ENCODE data around the gene CD99L2. TPM values are rescaled to one million over a fixed set of nuclear protein-coding genes. Genes with fewer than 3 reads are reported as not detected.

The CD99L2 gene
- total and polyA plus RNA-seq, 2 experiments from 2014 or later = 37.9 to 71.7 TPM

DNA sequence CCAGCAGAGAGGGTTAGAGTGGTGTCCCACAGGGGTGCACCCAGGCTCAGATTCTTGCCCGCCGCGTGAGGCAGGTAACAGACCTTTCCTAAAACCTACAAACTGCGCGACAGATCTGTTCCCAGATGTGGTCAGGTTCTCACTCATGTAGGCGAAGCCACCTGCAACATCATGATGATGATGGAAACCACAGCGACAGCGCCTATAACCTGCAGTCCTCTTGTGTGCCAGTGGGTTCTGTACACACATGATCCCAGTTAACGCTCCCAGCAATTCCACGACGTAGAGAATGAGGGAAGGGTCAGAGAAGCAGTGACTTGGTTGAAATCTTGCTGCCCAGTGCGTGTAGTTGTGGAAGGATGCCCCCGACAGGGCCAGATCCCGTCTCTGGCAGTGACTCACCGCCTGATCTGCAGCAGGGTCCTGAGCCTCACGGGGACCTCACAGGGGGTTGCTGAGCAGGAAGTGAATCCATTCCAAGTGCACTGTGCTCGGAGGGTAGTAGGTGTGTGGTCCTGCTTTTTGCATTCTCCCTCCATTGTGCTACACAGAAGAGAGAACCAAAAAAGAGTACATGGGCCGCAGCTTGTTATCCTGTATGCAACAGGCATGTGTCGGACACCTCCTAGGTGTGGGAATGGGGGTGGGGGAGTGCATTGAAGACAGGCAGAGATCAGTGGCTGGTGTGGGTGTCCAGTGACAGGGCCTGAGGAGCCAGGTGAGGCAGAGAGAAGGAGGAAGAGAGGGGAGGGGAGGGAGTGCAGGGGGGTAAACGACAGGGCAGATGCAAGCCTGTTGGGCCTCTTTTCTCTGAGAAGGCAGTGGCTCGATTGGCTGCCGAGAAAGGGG, 138.7 kb downstream of the CD99L2 start:
- 84 to 94% methylated on average over 10 to 22 of the region's 22 CpGs for WGBS, 2 experiments (ENCODE audit: low coverage in 1 of 2, low lambda C conversion rate in 2 of 2, missing lambda C conversion rate in 2 of 2)
- H4K20me1 ChIP-seq (ENCODE audit: insufficient read depth) = no peaks in the 10 kb centered on the region

DNA sequence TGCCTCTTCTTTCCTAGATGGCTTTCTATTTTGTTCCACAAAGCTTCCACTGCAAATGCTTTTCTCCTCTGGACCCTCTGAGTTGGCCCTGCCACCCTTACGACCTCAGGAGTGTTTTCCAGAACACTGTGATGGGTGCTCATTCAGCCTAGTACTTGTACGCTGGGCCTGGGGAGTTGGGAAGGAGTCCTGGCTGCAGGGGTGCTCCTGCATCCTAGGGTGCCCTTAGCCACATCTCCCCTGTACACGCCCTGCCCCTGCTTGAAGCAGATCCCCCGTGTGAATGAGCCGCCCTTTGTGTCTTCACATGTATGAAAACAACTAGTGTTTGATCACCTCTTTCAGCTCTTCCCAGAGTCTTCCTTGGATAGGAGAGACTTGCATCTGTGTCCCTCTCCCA, 141.1 kb downstream of the CD99L2 start:
- no peaks in the 10 kb centered on the region for H4K20me1 ChIP-seq (ENCODE audit: insufficient read depth)
- no peak overlapping the region for H3K9ac ChIP-seq
- WGBS, 2 experiments (ENCODE audit: low coverage in 1 of 2, low lambda C conversion rate in 2 of 2, missing lambda C conversion rate in 2 of 2) = 78 to 86% methylated on average over 4 to 5 of the region's 5 CpGs
- no peak overlapping the region for H2AFZ ChIP-seq
- no peaks in the 10 kb centered on the region for H3K4me1 ChIP-seq (ENCODE audit: insufficient read depth)
- TF ChIP-seq EZH2phosphoT487 (IDR thresholded peaks at IDR 0.05; ENCODE audit: insufficient read depth, low read depth) (no peak), EZH2 (IDR thresholded peaks at IDR 0.05; ENCODE audit: insufficient read depth, poor library complexity, severe bottlenecking) (no peak)
- in situ Hi-C loops (cut with MboI) = no loop called here
- H3K36me3 ChIP-seq (ENCODE audit: low read depth) = no peaks in the 10 kb centered on the region
- H3K27me3 ChIP-seq (replicated peaks; ENCODE audit: insufficient read depth) = no peaks in the 10 kb centered on the region
- no peaks in the 10 kb centered on the region for H3F3A ChIP-seq (ENCODE audit: insufficient read depth)
- H3K4me3 ChIP-seq = no peak overlapping the region
- H3K27ac ChIP-seq = no peak overlapping the region
- no peaks in the 10 kb centered on the region for H3K9me3 ChIP-seq (ENCODE audit: low read depth)
- H3K9me2 ChIP-seq (ENCODE audit: insufficient read depth) = no peaks in the 10 kb centered on the region
- DNase-seq = no peak
- no peak overlapping the region for H3K4me2 ChIP-seq (ENCODE audit: unreplicated experiment)
- no peaks in the 10 kb centered on the region for H3K79me2 ChIP-seq (ENCODE audit: insufficient read depth)

More for the DNA sequence above, 138.7 kb downstream of the CD99L2 start:
- H3K4me1 ChIP-seq (ENCODE audit: insufficient read depth) = no peaks in the 10 kb centered on the region
- TF ChIP-seq EZH2 (IDR thresholded peaks at IDR 0.05; ENCODE audit: insufficient read depth, poor library complexity, severe bottlenecking) (no peak), EZH2phosphoT487 (IDR thresholded peaks at IDR 0.05; ENCODE audit: insufficient read depth, low read depth) (no peak)
- H2AFZ ChIP-seq = no peak overlapping the region
- in situ Hi-C loops (cut with MboI) = no loop called here
- no peak for DNase-seq
- no peaks in the 10 kb centered on the region for H3F3A ChIP-seq (ENCODE audit: insufficient read depth)
- H3K27me3 ChIP-seq (replicated peaks; ENCODE audit: insufficient read depth) = no peaks in the 10 kb centered on the region
- H3K36me3 ChIP-seq (ENCODE audit: low read depth) = no peaks in the 10 kb centered on the region
- no peak overlapping the region for H3K4me2 ChIP-seq (ENCODE audit: unreplicated experiment)
- H3K79me2 ChIP-seq (ENCODE audit: insufficient read depth) = no peaks in the 10 kb centered on the region
- H3K4me3 ChIP-seq = no peak overlapping the region
- H3K9ac ChIP-seq = no peak overlapping the region
- H3K9me3 ChIP-seq (ENCODE audit: low read depth) = no peaks in the 10 kb centered on the region
- H3K27ac ChIP-seq = no peak overlapping the region
- no peaks in the 10 kb centered on the region for H3K9me2 ChIP-seq (ENCODE audit: insufficient read depth)

DNA sequence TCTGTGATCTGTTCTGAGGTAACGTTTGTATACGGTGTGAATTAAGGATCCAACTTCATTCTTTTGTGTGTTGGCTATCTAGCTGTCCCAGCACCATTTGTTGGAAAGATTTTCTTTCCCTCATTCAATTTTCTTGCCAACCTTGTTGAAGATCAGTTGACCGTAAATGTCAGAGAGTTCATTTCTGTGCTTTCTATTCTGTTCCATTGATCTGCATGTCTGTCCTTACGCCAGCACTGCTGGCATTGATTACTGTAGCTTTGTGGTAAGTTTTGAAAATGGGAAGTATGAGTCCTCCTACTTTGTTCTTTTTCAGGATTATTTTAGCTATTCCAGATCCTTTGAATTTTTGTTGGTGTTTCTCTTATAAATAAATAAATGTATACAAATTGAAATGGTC, 144.5 kb downstream of the CD99L2 start:
- no peak overlapping the region for H3K4me2 ChIP-seq (ENCODE audit: unreplicated experiment)
- H3K27me3 ChIP-seq (replicated peaks; ENCODE audit: insufficient read depth) = no peaks in the 10 kb centered on the region
- no peaks in the 10 kb centered on the region for H3F3A ChIP-seq (ENCODE audit: insufficient read depth)
- DNase-seq = no peak
- TF ChIP-seq EZH2phosphoT487 (IDR thresholded peaks at IDR 0.05; ENCODE audit: insufficient read depth, low read depth) (no peak), EZH2 (IDR thresholded peaks at IDR 0.05; ENCODE audit: insufficient read depth, poor library complexity, severe bottlenecking) (no peak)
- in situ Hi-C loops (cut with MboI) = no loop called here
- H4K20me1 ChIP-seq (ENCODE audit: insufficient read depth) = no peaks in the 10 kb centered on the region
- no peaks in the 10 kb centered on the region for H3K4me1 ChIP-seq (ENCODE audit: insufficient read depth)
- H3K27ac ChIP-seq = no peak overlapping the region
- no peaks in the 10 kb centered on the region for H3K9me3 ChIP-seq (ENCODE audit: low read depth)
- H3K36me3 ChIP-seq (ENCODE audit: low read depth) = no peaks in the 10 kb centered on the region
- no peak overlapping the region for H3K9ac ChIP-seq
- H3K79me2 ChIP-seq (ENCODE audit: insufficient read depth) = no peaks in the 10 kb centered on the region
- H3K4me3 ChIP-seq = no peak overlapping the region
- 64 to 66% methylated on average over 4 of the region's 4 CpGs for WGBS, 2 experiments (ENCODE audit: low coverage in 1 of 2, low lambda C conversion rate in 2 of 2, missing lambda C conversion rate in 2 of 2)
- no peaks in the 10 kb centered on the region for H3K9me2 ChIP-seq (ENCODE audit: insufficient read depth)
- H2AFZ ChIP-seq = no peak overlapping the region

DNA sequence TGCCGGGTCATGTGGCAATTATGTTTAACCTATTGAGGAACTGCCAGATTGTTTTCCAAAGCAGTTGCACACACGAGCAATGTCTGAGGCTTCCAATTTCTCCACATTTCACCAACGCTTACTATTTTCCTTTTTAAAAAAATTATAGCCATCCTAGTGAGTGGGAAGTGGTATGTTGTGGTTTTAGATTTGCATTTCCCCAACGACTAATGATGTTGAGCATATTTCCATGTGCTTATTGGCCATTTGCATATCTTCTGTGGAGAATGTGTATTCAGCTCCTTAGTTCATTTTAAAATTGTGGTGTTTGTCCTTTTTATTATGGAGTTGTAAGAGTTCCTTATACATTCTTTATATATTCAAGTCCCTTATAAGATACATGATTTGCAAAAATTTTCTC, 145.1 kb downstream of the CD99L2 start:
- Histone ChIP-seq H3K9me3 (ENCODE audit: low read depth) (no peaks in the 10 kb centered on the region), H3K9me2 (ENCODE audit: insufficient read depth) (no peaks in the 10 kb centered on the region), H2AFZ (no peak overlapping the region), H4K20me1 (ENCODE audit: insufficient read depth) (no peaks in the 10 kb centered on the region), H3K4me2 (ENCODE audit: unreplicated experiment) (no peak overlapping the region), H3K9ac (no peak overlapping the region), H3F3A (ENCODE audit: insufficient read depth) (no peaks in the 10 kb centered on the region), H3K79me2 (ENCODE audit: insufficient read depth) (no peaks in the 10 kb centered on the region), H3K4me1 (ENCODE audit: insufficient read depth) (no peaks in the 10 kb centered on the region), H3K27ac (no peak overlapping the region), H3K27me3 (replicated peaks; ENCODE audit: insufficient read depth) (no peaks in the 10 kb centered on the region), H3K4me3 (no peak overlapping the region), H3K36me3 (ENCODE audit: low read depth) (no peaks in the 10 kb centered on the region)
- in situ Hi-C loops (cut with MboI) = no loop called here
- 59 to 60% methylated on average over 4 of the region's 4 CpGs for WGBS, 2 experiments (ENCODE audit: low coverage in 1 of 2, low lambda C conversion rate in 2 of 2, missing lambda C conversion rate in 2 of 2)
- TF ChIP-seq EZH2 (IDR thresholded peaks at IDR 0.05; ENCODE audit: insufficient read depth, poor library complexity, severe bottlenecking) (no peak), EZH2phosphoT487 (IDR thresholded peaks at IDR 0.05; ENCODE audit: insufficient read depth, low read depth) (no peak)
- DNase-seq = no peak

Measured in GM23248 (cell line).